Neuronal stem cell (in vitro differentiated cells): ENCODE measurements around the gene CDK10.

Source experiments
- DNase-seq: peaks from one replicate; pipeline ENCODE4 v3.0.0-alpha.2; 2013; ENCODE audit warnings: low spot score
- H2AFZ ChIP-seq: one replicate; pipeline ENCODE4 v1.6.1; 2013; ENCODE audit warnings: mild to moderate bottlenecking, low read length, inconsistent platforms
- H2AK5ac ChIP-seq: 2 replicates; pipeline ENCODE4 v1.6.1; 2013; ENCODE audit warnings: low read depth, mild to moderate bottlenecking, inconsistent platforms, low read length, moderate library complexity, mixed read lengths
- H2BK120ac ChIP-seq: 2 replicates; pipeline ENCODE4 v1.6.1; 2013; ENCODE audit warnings: low read depth, mild to moderate bottlenecking, inconsistent platforms, low read length, moderate library complexity, mixed read lengths
- H2BK12ac ChIP-seq: one replicate; pipeline ENCODE4 v1.6.1; 2013; ENCODE audit warnings: low read length, inconsistent platforms
- H2BK15ac ChIP-seq: 2 replicates; pipeline ENCODE4 v1.6.1; 2013; ENCODE audit warnings: mild to moderate bottlenecking, low read length, inconsistent platforms, mixed read lengths
- H2BK5ac ChIP-seq: one replicate; pipeline ENCODE4 v1.6.1; 2013; ENCODE audit warnings: inconsistent platforms, mild to moderate bottlenecking, low read length, moderate library complexity
- H3K14ac ChIP-seq: one replicate; pipeline ENCODE4 v1.6.1; 2013; ENCODE audit warnings: low read length, inconsistent platforms
- H3K18ac ChIP-seq: 2 replicates; pipeline ENCODE4 v1.6.1; 2013; ENCODE audit warnings: low read length, inconsistent platforms
- H3K23ac ChIP-seq: 2 replicates; pipeline ENCODE4 v1.6.1; 2013; ENCODE audit warnings: low read depth, mild to moderate bottlenecking, mixed read lengths, low read length, inconsistent platforms; ENCODE audit not compliant: poor library complexity
- H3K27ac ChIP-seq: replicated peaks from 3 replicates; pipeline ENCODE4 v1.5.1; 2013; ENCODE audit warnings: low read length, inconsistent platforms
- H3K27me3 ChIP-seq, 3 experiments: 2 replicates each; pipeline ENCODE4 v1.6.1; 2013; ENCODE audit warnings: low read length in 3 of 3, mild to moderate bottlenecking in 2 of 3, inconsistent platforms in 1 of 3, low read depth in 1 of 3, mixed read lengths in 1 of 3, moderate library complexity in 1 of 3; ENCODE audit not compliant: control insufficient read depth in 3 of 3, insufficient read depth in 3 of 3
- H3K36me3 ChIP-seq, 2 donors: replicated peaks in 1 of 2; 2 replicates each; pipeline ENCODE4 v1.6.1; 2013; ENCODE audit warnings: low read length in 2 of 2; ENCODE audit not compliant: control insufficient read depth in 2 of 2, insufficient read depth in 2 of 2
- H3K4ac ChIP-seq: 2 replicates; pipeline ENCODE4 v1.6.1; 2013; ENCODE audit warnings: inconsistent platforms, mild to moderate bottlenecking, low read length, moderate library complexity
- H3K4me1 ChIP-seq, 2 donors: 1 replicate in 1 of 2; 2 replicates in 1 of 2; pipeline ENCODE4 v1.6.1; 2013; ENCODE audit warnings: low read length in 2 of 2, low read depth in 1 of 2; ENCODE audit not compliant: control insufficient read depth in 2 of 2, insufficient read depth in 1 of 2
- H3K4me2 ChIP-seq: one replicate; pipeline ENCODE4 v1.6.1; 2013; ENCODE audit warnings: mild to moderate bottlenecking, low read length, inconsistent platforms; ENCODE audit not compliant: insufficient read depth, poor library complexity, severe bottlenecking
- H3K4me3 ChIP-seq, 2 donors: 2 replicates each; pipeline ENCODE4 v1.5.1; 2013; ENCODE audit warnings: low read length in 2 of 2, mild to moderate bottlenecking in 2 of 2, inconsistent platforms in 1 of 2, moderate library complexity in 1 of 2
- H3K79me1 ChIP-seq: one replicate; pipeline ENCODE4 v1.6.1; 2013; ENCODE audit warnings: low read depth, mild to moderate bottlenecking, inconsistent platforms, low read length, moderate library complexity
- H3K9ac ChIP-seq: one replicate; pipeline ENCODE4 v1.6.1; 2013; ENCODE audit warnings: mild to moderate bottlenecking, low read depth, low read length, inconsistent platforms; ENCODE audit not compliant: poor library complexity
- H3K9me3 ChIP-seq, 2 donors: replicated peaks in 1 of 2; 2 replicates each; pipeline versions ENCODE3 to v1.6.1; 2013; ENCODE audit warnings: low read length in 2 of 2, mild to moderate bottlenecking in 2 of 2, inconsistent platforms in 1 of 2, low read depth in 1 of 2, mixed read lengths in 1 of 2, moderate library complexity in 1 of 2; ENCODE audit not compliant: control insufficient read depth in 2 of 2, insufficient read depth in 1 of 2
- H4K8ac ChIP-seq: one replicate; pipeline ENCODE4 v1.6.1; 2013; ENCODE audit warnings: low read depth, mild to moderate bottlenecking, inconsistent platforms, low read length, moderate library complexity
- H4K91ac ChIP-seq: one replicate; pipeline ENCODE4 v1.6.1; 2013; ENCODE audit warnings: low read length, low read depth, mild to moderate bottlenecking, inconsistent platforms; ENCODE audit not compliant: poor library complexity
- WGBS, 2 donors: extraction: QIAGEN DNeasy Blood & Tissue Kit; methylation state at CpG; one replicate each; pipeline ENCODE4 v1.1.7; 2013; ENCODE audit warnings: missing lambda C conversion rate in 2 of 2, mixed read lengths in 1 of 2; ENCODE audit not compliant: insufficient read length in 2 of 2, insufficient replicate concordance in 1 of 2; ENCODE audit errors: extremely low coverage in 2 of 2; 5-methylcytosine and 5-hydroxymethylcytosine counted together

The CDK10 gene

DNA sequence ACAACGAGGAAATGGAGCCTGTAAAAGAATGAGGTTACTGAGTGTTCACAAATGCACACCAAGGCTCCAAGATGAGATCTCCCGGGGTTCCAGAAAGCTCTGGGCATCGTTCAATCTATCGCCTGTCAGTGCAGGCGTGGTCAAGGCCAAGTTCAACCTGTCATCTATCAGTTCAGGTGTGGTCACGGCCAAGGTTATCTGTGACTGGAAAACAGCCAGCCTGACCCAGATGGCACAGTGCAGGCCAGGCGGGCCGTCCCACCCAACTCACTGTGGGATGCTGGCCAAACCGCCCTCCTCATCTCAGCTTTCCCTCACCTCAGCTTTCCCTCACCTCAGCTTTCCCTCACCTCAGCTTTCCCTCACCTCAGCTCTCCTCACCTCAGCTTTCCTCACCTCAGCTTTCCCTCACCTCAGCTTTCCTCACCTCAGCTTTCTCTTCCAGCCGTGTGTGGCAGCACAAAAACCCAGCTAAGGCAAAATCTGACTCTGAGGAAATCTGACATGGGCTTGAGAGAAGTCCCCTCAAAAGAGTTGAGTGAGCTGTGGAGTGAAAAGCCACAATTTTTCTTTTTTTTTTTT, 31.3 kb upstream of the CDK10 start:
- Histone ChIP-seq H3K27me3 (no peaks in the 10 kb centered on the region), H3K27ac (no peak overlapping the region), H4K8ac (no peak overlapping the region), H3K14ac (no peak overlapping the region), H2AFZ (no peak overlapping the region), H2BK15ac (no peak overlapping the region), H2BK12ac (no peak overlapping the region), H3K79me1 (peaks cover 38% of the 10 kb centered on the region), H3K18ac (no peak overlapping the region), H3K4me3 (peak overlapping the region in 1 of 2 donors; percentile 6), H4K91ac (no peak overlapping the region), H3K4me2 (no peak overlapping the region), H3K23ac (no peak overlapping the region), H2BK120ac (no peak overlapping the region), H3K9ac (no peak overlapping the region), H2BK5ac (no peak overlapping the region), H2AK5ac (no peak overlapping the region), H3K4ac (no peak overlapping the region), H3K9me3 (no peaks in the 10 kb centered on the region), H3K4me1 (peaks cover 4 to 8% of the 10 kb centered on the region in 2 donors), H3K36me3 (peaks cover 21 to 48% of the 10 kb centered on the region in 2 donors)
- no peak for DNase-seq
- no CpG with 5 or more reads among the region's 10 CpGs for WGBS, 2 donors

GRCh38 chr16:89656435-89657121, 29.9 kb upstream of the CDK10 start:
- H3K27me3 ChIP-seq: no peaks in the 10 kb centered on the region
- no peak overlapping the region for H2BK15ac ChIP-seq
- H3K79me1 ChIP-seq: peaks cover 31% of the 10 kb centered on the region
- H3K18ac ChIP-seq: no peak overlapping the region
- peak overlapping the region; percentile 39 for H2BK5ac ChIP-seq
- no peak overlapping the region for H3K4ac ChIP-seq
- DNase-seq: no peak
- H3K36me3 ChIP-seq: peaks cover 27 to 49% of the 10 kb centered on the region in 2 donors
- H4K8ac ChIP-seq: peak overlapping the region; percentile 82
- peak overlapping the region; percentile 80 to 99 for H3K4me3 ChIP-seq
- no peak overlapping the region for H3K9ac ChIP-seq
- peaks cover 4 to 8% of the 10 kb centered on the region in 2 donors for H3K4me1 ChIP-seq
- no peak overlapping the region for H2BK12ac ChIP-seq
- WGBS, 2 donors: no CpG with 5 or more reads among the region's 32 CpGs
- H3K9me3 ChIP-seq: no peaks in the 10 kb centered on the region
- H2AK5ac ChIP-seq: peak overlapping the region; percentile 84
- no peak overlapping the region for H3K27ac ChIP-seq
- H3K4me2 ChIP-seq: peak overlapping the region; percentile 45
- no peak overlapping the region for H2AFZ ChIP-seq
- H4K91ac ChIP-seq: no peak overlapping the region
- H2BK120ac ChIP-seq: peak overlapping the region; percentile 17
- H3K14ac ChIP-seq: no peak overlapping the region
- peak overlapping the region; percentile 11 for H3K23ac ChIP-seq

DNA sequence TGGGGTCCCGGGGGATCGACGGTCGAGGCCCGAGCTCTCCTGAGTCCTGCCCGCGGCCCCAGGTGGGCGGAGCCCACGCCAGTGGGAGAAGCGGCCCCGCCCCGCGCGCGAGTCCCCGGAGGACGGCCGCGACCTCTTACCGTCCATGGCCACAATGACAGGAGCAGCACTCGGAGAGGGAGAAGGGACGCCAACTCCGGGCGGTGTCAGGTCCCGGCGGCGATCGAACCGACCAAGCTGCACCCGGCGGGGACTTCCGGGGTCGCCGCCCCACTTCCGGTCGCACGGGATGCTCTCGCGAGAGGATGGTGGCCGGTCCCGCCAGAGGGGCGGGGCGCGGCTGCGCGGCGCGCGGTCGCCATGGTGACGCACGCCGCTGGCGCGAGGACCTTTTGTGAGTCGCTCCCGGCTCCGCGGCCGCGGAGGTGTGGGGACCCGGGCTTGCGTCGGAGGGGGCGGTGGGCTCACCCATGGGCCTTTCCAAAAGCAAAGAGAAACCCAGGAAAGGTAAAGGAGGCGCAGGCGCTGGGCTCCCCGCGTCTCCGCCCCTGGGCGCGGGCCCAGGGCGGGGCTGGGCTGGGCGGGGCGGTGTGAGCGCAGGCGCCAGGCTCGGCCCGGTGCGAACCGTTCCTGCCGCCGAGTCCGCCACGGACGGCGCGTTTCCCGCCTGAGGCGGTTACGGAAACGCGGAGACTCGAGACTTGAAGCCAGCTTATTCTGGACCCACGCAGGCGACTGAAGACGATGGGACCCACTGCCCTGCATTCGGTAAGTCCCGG, 28.9 kb upstream of the CDK10 start, which contains the start of the genes CHMP1A and SPATA33:
CHMP1A (minus strand) TSS at position 267 of the 779 bp plus-strand sequence; CDS start at position 147, 120 bp downstream.
SPATA33 (plus strand) TSS at position 395 of the 779 bp plus-strand sequence; CDS start at position 471, 76 bp downstream.
- peak within 1 kb of the TSS; percentile 79 for H3K27ac ChIP-seq
- WGBS, 2 donors: no CpG with 5 or more reads among the region's 99 CpGs

More for the DNA sequence above, 28.9 kb upstream of the CDK10 start, which contains the start of the genes CHMP1A and SPATA33:
- H3K18ac ChIP-seq: peak within 1 kb of the TSS; percentile 97
- H2BK120ac ChIP-seq: peak within 1 kb of the TSS; percentile 17
- no peak within 1 kb of the TSS for H2BK12ac ChIP-seq
- H3K4ac ChIP-seq: no peak within 1 kb of the TSS
- H2AFZ ChIP-seq: peak within 1 kb of the TSS; percentile 96
- DNase-seq: peak; percentile 89
- H3K27me3 ChIP-seq: no peaks in the 10 kb centered on the region
- peak within 1 kb of the TSS; percentile 94 for H2BK15ac ChIP-seq
- H2AK5ac ChIP-seq: peak within 1 kb of the TSS; percentile 84
- peak within 1 kb of the TSS; percentile 39 for H2BK5ac ChIP-seq
- H3K4me2 ChIP-seq: peak within 1 kb of the TSS; percentile 96
- peak within 1 kb of the TSS; percentile 80 to 99 for H3K4me3 ChIP-seq
- peak within 1 kb of the TSS; percentile 93 for H4K8ac ChIP-seq
- peaks cover 26 to 53% of the 10 kb centered on the region in 2 donors for H3K36me3 ChIP-seq
- no peaks in the 10 kb centered on the region for H3K9me3 ChIP-seq
- peaks cover 25% of the 10 kb centered on the region for H3K79me1 ChIP-seq
- H3K4me1 ChIP-seq: peaks cover 4 to 8% of the 10 kb centered on the region in 2 donors
- no peak within 1 kb of the TSS for H4K91ac ChIP-seq
- H3K14ac ChIP-seq: peak within 1 kb of the TSS; percentile 100
- H3K23ac ChIP-seq: peak within 1 kb of the TSS; percentile 97
- H3K9ac ChIP-seq: peak within 1 kb of the TSS; percentile 99
